Pons (tissue), 1 donor: Measurements from ENCODE around the gene ERICH2.
"Not testable (repeated sequence)": the region's sequence is repeated elsewhere in the genome, so short reads cannot be mapped to it uniquely, and the experiment has no call there.

ENCODE experiments used
- DNase-seq: peaks from one replicate; pipeline ENCODE4 v3.0.0-alpha.2; 2016; ENCODE audit warnings: low spot score

Gene ERICH2, protein sequence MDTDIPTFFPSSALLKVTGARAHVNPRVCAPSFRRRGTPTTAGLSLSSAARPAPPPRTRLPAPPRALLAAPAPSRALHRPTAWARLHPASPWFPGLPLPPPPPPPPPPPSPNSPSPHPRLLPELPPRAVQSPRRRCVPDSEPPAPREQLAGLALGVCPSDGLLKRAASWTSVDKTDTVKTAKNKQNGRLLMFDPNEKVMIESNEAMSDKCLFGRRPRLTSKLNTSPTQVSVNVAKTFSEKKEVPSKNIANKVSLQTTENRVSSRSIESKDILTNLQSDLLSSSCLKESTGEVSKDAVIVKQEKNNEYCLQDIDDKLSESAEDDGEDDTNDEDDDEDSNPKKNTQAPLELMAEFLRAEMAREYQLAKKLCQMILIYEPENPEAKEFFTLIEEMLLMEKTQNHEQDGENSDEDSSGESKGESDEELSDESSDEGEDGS

GRCh38 chr2:170770008-170770605 lies at the start of gene ERICH2:
TSS of gene ERICH2 (plus strand) at chr2:170770378. CDS start at chr2:170770682, 304 bp downstream.
- DNase-seq: peak; percentile 32

- no peak for DNase-seq
Observed at GRCh38 chr2:170721678-170722077, 48.5 kb upstream of the ERICH2 start.

DNA sequence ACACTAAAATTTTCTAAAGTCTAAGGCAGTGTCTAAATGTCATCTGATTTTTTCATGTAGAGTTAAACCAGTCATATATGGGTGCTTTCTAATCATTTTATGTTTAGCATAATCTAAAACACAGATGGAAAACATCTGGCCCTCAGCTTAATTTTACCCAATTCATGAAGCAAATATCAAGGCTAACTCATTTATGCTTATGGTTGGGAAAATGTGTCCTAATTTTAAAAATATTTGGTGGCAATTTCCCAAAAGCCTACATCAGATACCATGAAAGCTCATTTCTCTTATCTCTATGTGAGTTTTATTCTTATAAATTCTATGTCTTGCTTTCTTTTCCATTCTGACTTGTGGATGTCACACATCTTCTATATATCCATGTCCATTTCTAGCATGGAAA lies 47.9 kb upstream of the ERICH2 start:
- DNase-seq: no peak

GRCh38 chr2:170723446-170723958 lies 46.7 kb upstream of the ERICH2 start:
- DNase-seq: no peak

- no peak for DNase-seq
Observed at GRCh38 chr2:170733798-170734600, 36.2 kb upstream of the ERICH2 start.

DNA sequence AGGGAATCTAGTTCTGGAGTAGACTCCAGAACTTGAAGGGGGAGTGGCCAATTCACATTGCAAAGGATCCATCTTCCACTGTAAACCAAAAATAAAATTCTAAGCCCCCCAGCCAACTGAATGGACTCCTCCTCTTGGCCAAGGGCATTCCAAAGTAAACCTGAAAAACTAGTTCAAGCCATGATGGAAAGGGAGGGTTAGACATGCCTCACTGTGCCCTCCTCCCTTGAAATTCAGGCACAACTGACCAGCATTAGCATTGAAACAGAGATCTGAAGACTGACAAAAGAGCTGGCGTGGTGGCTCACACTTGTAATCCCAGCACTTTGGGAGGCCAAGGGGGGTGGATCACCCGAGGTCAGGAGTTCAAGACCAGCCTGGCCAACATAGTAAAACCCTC lies 35.6 kb upstream of the ERICH2 start:
- DNase-seq: not testable (repeated sequence)

GRCh38 chr2:170736628-170737027 lies 33.5 kb upstream of the ERICH2 start:
- no peak for DNase-seq

GRCh38 chr2:170737406-170737805 lies 32.8 kb upstream of the ERICH2 start:
- DNase-seq: no peak

DNA sequence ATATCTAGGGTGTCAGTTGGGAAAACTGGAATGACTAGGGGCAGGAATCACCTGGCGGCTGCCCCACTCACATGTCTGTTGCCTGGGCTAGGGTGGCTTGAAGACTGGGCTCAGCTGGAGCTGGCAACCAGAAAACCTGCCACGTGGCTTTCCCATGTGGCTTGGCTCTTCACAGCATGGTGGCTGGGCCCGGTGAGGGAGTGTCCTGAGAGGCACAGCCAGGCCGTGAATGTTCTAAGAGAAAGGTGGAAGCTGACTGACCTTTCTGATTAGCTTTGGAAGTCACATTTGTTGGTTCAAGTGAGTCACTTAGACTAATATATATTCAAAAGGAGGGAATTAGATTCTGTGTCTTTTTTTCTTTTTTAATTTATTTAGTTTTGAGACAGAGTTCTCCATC lies 32.4 kb upstream of the ERICH2 start:
- no peak for DNase-seq

DNA sequence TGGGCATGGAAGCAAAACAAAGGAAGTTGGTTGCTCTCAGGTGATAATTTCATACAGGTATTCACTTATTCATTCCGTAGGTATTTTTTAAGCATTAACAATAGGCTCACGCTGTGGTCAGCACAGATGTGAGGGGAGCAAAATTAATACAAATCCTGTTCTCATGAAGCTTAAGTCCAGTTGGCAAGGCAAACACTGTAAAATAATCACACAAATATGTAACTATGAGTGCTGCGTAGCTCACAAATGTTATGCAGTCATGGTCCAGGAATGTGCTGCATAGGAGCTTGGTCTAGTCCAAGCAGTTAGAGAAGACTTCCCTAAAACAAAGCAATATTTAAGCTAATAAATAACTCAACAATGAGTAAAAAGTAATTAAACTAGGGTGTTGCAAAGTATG lies 31.1 kb upstream of the ERICH2 start:
- DNase-seq: no peak

DNA sequence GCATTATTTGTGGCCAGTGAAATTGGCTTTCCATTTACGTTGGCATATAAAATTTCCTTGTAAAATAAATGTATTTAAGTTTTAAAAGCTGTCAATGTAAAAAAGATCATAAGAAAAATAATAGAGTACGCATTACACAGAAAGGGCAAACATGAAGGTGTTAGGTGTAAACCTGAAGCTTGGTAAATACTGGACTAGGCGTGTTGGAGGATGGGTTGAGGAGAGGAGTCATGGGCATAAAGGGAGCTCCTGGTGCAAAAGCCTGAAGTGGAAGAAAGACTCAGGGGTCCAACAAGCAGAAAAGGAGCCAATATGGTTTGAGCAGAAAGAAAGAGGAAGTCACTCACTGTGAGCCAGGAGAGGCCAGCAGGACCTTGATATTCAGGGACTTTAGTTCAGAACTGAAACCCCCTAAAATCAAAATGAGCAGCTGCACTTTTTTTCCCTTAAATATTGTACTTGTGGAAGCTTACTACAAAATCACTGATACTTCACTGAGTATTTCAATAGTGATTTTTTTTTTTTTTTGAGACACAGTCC lies 30.6 kb upstream of the ERICH2 start:
- DNase-seq: no peak

DNA sequence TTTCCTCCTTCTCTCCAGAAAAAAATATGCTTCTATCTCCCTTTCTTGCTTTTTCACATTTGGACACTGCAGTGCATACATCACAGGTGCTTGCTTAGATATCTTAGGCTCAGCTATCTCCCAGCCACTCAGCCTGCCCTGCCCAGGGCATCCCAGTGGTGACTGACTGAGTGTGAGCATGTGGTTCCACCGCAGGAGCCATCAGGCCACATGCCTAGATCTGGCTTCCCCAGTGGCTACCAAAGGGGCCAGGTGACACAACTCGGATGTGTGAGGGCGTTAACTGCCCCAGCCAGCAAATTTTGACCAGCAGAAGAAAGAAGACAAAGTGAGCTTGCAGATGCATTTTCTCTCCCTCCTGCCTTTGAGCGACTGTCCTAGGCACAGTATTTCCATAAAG lies 29.5 kb upstream of the ERICH2 start:
- no peak for DNase-seq

- DNase-seq: no peak
Observed at GRCh38 chr2:170742000-170742399, 28.2 kb upstream of the ERICH2 start.

DNA sequence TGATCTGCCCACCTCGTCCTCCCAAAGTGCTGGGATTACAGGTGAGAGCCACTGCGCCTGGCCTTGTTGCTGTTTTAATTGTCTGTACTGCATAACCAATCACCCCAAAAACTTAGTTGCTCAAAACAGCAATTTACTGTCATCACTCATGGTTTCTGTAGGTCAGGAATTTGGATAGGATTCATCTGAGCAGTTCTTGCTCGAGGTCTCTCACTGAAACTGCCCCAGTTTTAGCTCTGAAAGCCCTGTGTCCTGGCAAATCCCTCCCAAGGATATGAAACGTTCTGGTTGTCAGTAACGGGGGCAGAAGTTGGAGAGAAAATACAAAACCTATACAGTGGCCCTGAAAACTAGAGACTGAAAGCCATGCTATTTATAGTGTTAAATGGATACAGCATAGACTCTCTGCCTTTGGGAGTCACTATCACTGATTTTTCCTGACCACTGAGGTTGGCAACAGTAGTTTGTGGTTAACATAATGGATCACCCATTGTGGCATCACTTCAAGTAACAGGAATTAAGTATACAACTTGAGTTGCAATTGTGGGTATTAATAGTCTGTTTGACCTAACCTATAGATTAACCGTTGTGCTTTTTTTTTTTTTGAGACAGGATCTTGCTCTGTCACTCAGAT lies 27.2 kb upstream of the ERICH2 start:
- no peak for DNase-seq

DNA sequence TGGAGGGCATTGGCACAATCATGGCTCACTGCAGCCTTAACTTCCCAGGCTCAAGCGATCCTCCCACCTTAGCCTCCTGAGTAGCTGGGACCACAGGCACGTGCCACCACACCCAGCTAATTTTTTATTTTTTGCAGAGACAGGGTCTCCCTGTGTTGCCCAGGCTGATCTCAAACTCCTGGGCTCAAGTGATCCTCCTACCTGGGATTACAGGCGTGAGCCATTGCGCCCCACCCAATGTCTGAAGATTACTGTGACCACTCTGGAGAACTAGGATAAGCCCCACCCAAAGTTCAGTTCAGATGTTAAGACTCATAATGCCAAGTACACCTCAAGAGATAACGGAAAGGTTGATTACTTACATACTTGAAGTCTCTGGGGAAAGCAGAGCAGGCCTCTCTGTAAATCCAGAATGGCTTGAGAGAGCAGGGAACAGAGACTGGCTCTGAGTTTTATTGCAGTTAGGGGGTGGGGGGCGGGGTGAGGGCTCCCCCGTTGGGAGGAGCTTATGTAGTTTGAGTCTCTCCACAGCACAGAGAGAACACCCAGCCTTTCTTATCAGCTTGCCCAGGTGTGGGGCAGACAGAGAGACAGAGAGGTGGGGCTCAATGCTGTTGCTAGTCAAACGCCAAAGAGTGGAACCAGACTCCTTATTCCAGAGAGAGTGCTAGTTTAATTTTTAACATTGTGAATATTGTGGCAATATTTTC lies 26.5 kb upstream of the ERICH2 start:
- no peak for DNase-seq

GRCh38 chr2:170744248-170745002 lies 25.8 kb upstream of the ERICH2 start:
- no peak for DNase-seq

DNA sequence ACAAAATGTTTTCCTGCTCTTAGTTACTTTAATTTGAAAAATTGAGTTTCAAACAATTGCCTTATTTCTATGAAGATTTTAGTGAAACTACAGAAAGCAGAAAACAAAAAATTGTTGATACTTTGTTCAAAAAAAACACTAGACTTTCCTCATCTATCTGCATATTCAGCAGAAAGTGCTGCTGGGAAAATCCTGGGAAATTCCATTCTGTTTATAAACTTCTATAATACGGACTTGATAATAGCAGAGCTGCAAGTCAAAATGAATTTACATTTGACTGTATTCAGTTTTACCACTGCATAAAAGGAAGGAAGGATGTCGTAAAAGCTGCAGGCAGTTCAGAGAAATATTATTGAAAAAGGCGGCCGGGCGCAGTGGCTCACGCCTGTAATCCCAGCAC lies 24.9 kb upstream of the ERICH2 start:
- DNase-seq: no peak

DNA sequence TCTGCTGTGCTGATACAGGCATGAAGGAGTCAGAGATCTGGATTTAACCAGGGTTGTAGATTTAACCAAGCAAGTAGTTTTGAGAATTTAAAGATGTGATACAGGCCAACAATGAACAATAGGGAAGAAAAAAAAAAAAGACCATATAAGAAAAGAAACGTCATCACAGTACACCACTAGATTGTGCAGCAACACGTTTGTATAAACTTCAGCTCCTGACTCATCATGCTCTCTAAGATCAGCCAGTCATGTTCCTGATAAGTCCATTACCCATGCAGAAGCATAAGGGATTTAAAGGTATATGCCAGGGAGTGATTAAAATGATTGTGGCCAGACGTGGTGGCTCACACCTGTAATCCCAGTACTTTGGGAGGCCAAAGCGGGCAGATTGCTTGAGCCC lies 22.3 kb upstream of the ERICH2 start:
- no peak for DNase-seq

DNA sequence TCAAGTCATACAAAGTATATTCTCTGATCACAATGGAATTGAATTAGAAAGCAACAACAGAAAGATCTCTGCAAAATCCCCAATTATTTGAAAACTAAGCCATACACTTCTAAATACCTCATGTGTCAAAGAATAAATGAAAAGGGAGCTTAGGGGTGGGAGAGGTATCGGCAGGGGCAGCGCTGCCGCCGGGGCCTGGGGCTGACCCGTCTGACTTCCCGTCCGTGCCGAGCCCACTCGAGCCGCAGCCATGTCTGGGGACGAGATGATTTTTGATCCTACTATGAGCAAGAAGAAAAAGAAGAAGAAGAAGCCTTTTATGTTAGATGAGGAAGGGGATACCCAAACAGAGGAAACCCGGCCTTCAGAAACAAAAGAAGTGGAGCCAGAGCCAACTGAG lies 18.6 kb upstream of the ERICH2 start:
- not testable (repeated sequence) for DNase-seq

GRCh38 chr2:170761572-170761971 lies 8.6 kb upstream of the ERICH2 start:
- no peak for DNase-seq
